Colonic mucosa (tissue), 4 donors: Measurements from ENCODE around the gene RPTOR. TPM values are rescaled to one million over a fixed set of nuclear protein-coding genes. Genes with fewer than 3 reads are reported as not detected.

ENCODE experiments used
- DNase-seq: peaks from one replicate; pipeline ENCODE4 v3.0.0-alpha.2; 2020
- H3K27ac ChIP-seq: fragments of 200-600 bp; one replicate; pipeline ENCODE4 v1.8.0; 2021
- H3K27me3 ChIP-seq: fragments of 200-600 bp; one replicate; pipeline ENCODE4 v1.8.0; 2021
- H3K36me3 ChIP-seq: fragments of 200-600 bp; one replicate; pipeline ENCODE4 v1.8.0; 2021
- H3K4me1 ChIP-seq: fragments of 200-600 bp; one replicate; pipeline ENCODE4 v1.8.0; 2021; ENCODE audit warnings: mild to moderate bottlenecking
- H3K4me3 ChIP-seq: fragments of 200-600 bp; one replicate; pipeline ENCODE4 v1.8.0; 2021
- H3K9ac ChIP-seq, 2 donors: one replicate each; pipeline ENCODE4 v1.7.0; 2013; ENCODE audit warnings: control low read depth in 2 of 2, low read depth in 2 of 2, low read length in 2 of 2
- H3K9me3 ChIP-seq: fragments of 200-600 bp; one replicate; pipeline ENCODE4 v1.8.0; 2021
- intact Hi-C: fragments of 100-400 bp; cut with DNase I; formaldehyde crosslinking; loops from one replicate; pipeline ENCODE4 v1.14.1; 2022
- total RNA-seq, 2 donors: library from RNA; stranded (reverse); fragmentation: NEBNext Ultra II Directional in 1 of 2; extraction: Animal tissue kit (Norgen Biotek cat#: 25700) in 1 of 2; gene quantifications; one replicate each; pipeline ENCODE4 v1.2.1, GENCODE V29; 2021
- TF ChIP-seq, protein P1 (sequence below): fragments of 200-600 bp; IDR thresholded peaks from one replicate; pipeline ENCODE4 v1.8.0; 2022; ENCODE audit warnings: antibody characterized with exemption, mild to moderate bottlenecking
- donor health status: healthy.
- donor health status: DM: no; HTN: no; CAD: no.
- donor health status: DM: no; HTN: no; CAD: no.

RPTOR gene
- total RNA-seq, 2 donors from 2014 or later = 21.2 to 39.6 TPM

DNA sequence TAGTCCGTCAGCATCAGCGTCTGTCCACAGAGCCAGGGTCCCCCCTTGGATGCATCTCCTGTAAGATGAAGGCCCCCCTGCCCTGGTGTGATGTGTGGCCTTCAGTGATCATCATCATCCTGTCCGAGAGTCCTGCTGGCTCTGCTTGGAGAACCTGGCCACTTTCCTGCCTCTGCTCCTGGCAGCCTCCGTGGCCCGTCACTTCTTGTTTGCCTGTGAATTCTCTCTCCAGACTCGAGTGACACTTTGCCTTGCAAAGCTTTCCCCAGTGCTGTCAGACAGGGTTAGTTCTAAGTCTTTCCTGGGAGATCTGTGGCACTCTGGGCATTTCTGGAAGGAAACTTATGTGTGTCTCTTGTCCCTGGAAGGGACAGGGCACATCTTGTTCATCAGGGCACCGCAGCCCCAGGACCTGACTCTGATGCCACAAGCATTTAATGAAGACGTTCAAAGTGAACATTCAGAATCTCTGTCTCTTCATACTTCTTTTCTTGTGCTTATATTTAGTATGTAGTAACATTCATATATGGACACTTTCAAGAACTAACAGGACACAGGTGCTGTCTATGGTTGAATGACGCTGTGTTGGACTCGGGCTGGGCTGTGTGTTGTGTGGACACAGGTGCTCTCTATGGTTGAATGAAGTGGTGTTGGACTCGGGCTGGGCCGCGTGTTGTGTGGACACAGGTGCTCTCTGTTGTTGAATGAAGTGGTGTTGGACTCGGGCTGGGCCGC, 68.5 kb downstream of the RPTOR start:
- Histone ChIP-seq H3K27me3 (no peaks in the 10 kb centered on the region), H3K27ac (no peak overlapping the region), H3K36me3 (no peaks in the 10 kb centered on the region), H3K4me1 (no peaks in the 10 kb centered on the region), H3K4me3 (no peak overlapping the region), H3K9ac (no peak overlapping the region), H3K9me3 (no peaks in the 10 kb centered on the region)
- intact Hi-C loops = no loop called here
- TF ChIP-seq, protein P1, sequence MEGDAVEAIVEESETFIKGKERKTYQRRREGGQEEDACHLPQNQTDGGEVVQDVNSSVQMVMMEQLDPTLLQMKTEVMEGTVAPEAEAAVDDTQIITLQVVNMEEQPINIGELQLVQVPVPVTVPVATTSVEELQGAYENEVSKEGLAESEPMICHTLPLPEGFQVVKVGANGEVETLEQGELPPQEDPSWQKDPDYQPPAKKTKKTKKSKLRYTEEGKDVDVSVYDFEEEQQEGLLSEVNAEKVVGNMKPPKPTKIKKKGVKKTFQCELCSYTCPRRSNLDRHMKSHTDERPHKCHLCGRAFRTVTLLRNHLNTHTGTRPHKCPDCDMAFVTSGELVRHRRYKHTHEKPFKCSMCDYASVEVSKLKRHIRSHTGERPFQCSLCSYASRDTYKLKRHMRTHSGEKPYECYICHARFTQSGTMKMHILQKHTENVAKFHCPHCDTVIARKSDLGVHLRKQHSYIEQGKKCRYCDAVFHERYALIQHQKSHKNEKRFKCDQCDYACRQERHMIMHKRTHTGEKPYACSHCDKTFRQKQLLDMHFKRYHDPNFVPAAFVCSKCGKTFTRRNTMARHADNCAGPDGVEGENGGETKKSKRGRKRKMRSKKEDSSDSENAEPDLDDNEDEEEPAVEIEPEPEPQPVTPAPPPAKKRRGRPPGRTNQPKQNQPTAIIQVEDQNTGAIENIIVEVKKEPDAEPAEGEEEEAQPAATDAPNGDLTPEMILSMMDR = no peak
- DNase-seq = no peak

DNA sequence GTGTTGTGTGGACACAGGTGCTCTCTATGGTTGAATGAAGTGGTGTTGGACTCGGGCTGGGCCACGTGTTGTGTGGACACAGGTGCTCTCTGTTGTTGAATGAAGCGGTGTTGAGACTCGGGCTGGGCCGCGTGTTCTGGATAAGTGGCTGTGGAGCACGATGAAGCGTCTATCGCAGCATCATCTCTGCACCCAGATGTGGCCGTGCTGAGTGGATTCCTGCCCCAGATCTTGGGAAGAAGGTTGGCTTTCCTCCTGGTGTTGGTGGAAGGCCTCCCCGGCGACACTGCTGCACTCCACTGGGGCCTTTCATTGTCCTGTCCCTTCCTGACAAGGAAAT, 69.1 kb downstream of the RPTOR start:
- no peaks in the 10 kb centered on the region for H3K4me1 ChIP-seq
- no peaks in the 10 kb centered on the region for H3K27me3 ChIP-seq
- TF ChIP-seq, protein P1 = no peak
- H3K36me3 ChIP-seq = no peaks in the 10 kb centered on the region
- no peaks in the 10 kb centered on the region for H3K9me3 ChIP-seq
- H3K4me3 ChIP-seq = no peak overlapping the region
- DNase-seq = no peak
- intact Hi-C loops = no loop called here
- H3K9ac ChIP-seq = no peak overlapping the region
- H3K27ac ChIP-seq = no peak overlapping the region

DNA sequence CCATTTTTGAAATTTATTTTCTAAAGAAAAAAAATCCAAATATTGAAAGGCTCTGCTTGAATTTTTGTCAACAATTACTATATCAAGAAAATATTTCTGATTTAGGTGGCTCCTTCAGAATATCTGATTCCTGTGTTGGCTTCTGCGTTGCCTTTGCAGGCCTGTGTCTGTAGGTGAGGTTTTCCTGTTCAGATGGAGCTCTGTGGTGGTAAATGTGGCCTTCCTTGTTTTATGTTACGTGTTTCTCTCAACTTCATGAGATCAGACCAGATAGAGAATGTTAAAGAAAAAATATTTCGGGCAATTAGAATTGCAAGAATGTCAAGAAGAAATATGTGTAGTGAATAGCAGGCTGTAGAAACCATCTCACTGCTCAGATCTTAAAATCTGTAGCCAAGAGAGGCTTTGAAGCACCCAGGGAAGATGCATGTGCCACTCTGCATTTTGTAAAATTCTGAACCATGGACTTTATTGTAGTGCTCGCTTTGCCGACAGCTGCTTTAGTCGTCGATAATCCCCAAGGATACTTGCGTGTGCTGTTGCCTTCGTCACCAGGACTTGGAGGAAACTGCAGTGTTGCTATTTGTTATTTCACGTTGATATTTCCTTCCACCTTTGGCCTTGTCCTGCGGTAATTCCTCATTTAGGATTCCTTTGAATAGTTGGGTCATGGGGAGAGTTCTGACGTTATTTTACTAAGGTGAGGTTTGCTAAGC, 69.9 kb downstream of the RPTOR start:
- no peak overlapping the region for H3K27ac ChIP-seq
- intact Hi-C loops = no loop called here

DNA sequence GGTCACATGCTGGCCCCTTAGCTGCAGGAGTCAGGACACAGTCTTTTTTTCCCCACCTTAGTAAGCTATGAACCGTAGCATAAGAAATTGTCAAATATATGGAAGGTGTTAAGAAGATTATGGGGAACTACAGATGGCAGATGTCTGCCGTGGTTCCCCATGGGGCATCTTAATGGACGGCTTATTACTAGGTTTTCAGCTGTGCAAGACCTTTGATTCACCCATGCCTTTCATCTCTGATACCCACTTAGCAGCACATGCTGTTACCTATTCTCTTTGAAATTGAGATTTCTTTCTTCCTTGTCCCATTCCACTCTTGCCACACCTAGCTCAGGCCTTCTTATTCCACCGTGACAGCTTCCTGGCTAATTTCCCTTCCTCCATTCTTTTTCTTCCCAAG, 70.7 kb downstream of the RPTOR start:
- DNase-seq = no peak
- Histone ChIP-seq H3K36me3 (no peaks in the 10 kb centered on the region), H3K27ac (no peak overlapping the region), H3K9me3 (no peaks in the 10 kb centered on the region), H3K27me3 (no peaks in the 10 kb centered on the region), H3K4me3 (no peak overlapping the region), H3K9ac (no peak overlapping the region), H3K4me1 (no peaks in the 10 kb centered on the region)
- TF ChIP-seq, protein P1 = no peak
- intact Hi-C loops = no loop called here

More for the DNA sequence above, 69.9 kb downstream of the RPTOR start:
- Histone ChIP-seq H3K27me3 (no peaks in the 10 kb centered on the region), H3K36me3 (no peaks in the 10 kb centered on the region), H3K9ac (no peak overlapping the region), H3K4me1 (no peaks in the 10 kb centered on the region), H3K9me3 (no peaks in the 10 kb centered on the region), H3K4me3 (no peak overlapping the region)
- DNase-seq = no peak
- TF ChIP-seq, protein P1 = no peak

DNA sequence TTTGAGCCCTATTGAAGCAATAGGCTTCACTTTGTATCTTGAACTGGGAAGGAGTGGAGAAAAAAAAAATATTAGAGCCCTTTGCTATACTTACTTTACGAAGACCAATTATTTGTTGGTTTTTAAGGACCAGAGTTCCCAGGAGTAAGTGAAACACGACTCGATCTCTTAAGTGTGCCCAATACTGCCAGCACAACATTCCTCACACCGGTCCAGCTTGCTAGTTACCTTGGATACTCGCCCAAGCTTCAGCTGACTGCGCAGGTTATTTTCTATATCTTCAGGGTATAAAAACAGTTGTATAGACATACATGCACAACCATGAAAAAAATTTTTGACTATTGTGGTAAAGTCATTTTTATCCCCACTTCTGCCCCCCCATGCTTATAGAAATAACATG, 72.1 kb downstream of the RPTOR start:
- Histone ChIP-seq H3K4me3 (no peak overlapping the region), H3K36me3 (no peaks in the 10 kb centered on the region), H3K9me3 (no peaks in the 10 kb centered on the region), H3K27ac (no peak overlapping the region), H3K27me3 (no peaks in the 10 kb centered on the region), H3K4me1 (no peaks in the 10 kb centered on the region), H3K9ac (no peak overlapping the region)
- intact Hi-C loops = no loop called here
- TF ChIP-seq, protein P1 = no peak
- no peak for DNase-seq
